Stimulated activated CD4-positive, alpha-beta T cell treated with anti-CD3 and anti-CD28 coated beads, Interleukin-2, amount 100 ng/mL, for 48 hours (primary cell): ENCODE measurements around the gene TRAF2.

Experiments used
- DNase-seq, 2 donors: peaks; one replicate each; pipeline ENCODE4 v3.0.0-alpha.2; 2020

TRAF2 gene

GRCh38 chr9:136886610-136887597 lies 588 bp downstream of the TRAF2 start:
- peak in 1 of 2 donors; percentile 16 for DNase-seq

- DNase-seq = no peak
These were observed 2.1 kb downstream of the TRAF2 start for GRCh38 chr9:136888454-136888853.

- no peak for DNase-seq
These were observed 3.5 kb downstream of the TRAF2 start for GRCh38 chr9:136889858-136890257.

- DNase-seq = no peak
These were observed 4.3 kb downstream of the TRAF2 start for GRCh38 chr9:136890661-136891060.

GRCh38 chr9:136896027-136896426 lies 9.7 kb downstream of the TRAF2 start:
- no peak for DNase-seq

- no peak for DNase-seq
These were observed 12.3 kb downstream of the TRAF2 start for GRCh38 chr9:136898483-136899100.

- DNase-seq = no peak
These were observed 12.9 kb downstream of the TRAF2 start for GRCh38 chr9:136899196-136899595.

GRCh38 chr9:136900556-136900955 lies 14.2 kb downstream of the TRAF2 start:
- DNase-seq = no peak

GRCh38 chr9:136900988-136901515 lies 14.7 kb downstream of the TRAF2 start:
- DNase-seq = no peak

GRCh38 chr9:136901516-136902258 lies 15.4 kb downstream of the TRAF2 start:
- DNase-seq = peak; percentile 61 to 65

- DNase-seq = peak; percentile 68 to 83
These were observed 16.0 kb downstream of the TRAF2 start for GRCh38 chr9:136902259-136902821.

- DNase-seq = no peak
These were observed 16.8 kb downstream of the TRAF2 start for GRCh38 chr9:136903041-136903554.

GRCh38 chr9:136906266-136906665 lies 19.9 kb downstream of the TRAF2 start:
- no peak for DNase-seq

GRCh38 chr9:136907011-136907914 lies 20.9 kb downstream of the TRAF2 start:
- no peak for DNase-seq

GRCh38 chr9:136910197-136910900 lies 24.0 kb downstream of the TRAF2 start:
- DNase-seq = no peak

- DNase-seq = no peak
These were observed 24.6 kb downstream of the TRAF2 start for GRCh38 chr9:136910901-136911245.

GRCh38 chr9:136913701-136914438 lies 27.6 kb downstream of the TRAF2 start:
- no peak for DNase-seq

- DNase-seq = no peak
These were observed 29.5 kb downstream of the TRAF2 start for GRCh38 chr9:136915632-136916329.
